Measurements from ENCODE around the gene CFHR1. TPM values are rescaled to one million over a fixed set of nuclear protein-coding genes. Genes with fewer than 3 reads are reported as not detected.

Gene CFHR1
- total RNA-seq, 2 experiments from 2014 or later, result not detected

DNA sequence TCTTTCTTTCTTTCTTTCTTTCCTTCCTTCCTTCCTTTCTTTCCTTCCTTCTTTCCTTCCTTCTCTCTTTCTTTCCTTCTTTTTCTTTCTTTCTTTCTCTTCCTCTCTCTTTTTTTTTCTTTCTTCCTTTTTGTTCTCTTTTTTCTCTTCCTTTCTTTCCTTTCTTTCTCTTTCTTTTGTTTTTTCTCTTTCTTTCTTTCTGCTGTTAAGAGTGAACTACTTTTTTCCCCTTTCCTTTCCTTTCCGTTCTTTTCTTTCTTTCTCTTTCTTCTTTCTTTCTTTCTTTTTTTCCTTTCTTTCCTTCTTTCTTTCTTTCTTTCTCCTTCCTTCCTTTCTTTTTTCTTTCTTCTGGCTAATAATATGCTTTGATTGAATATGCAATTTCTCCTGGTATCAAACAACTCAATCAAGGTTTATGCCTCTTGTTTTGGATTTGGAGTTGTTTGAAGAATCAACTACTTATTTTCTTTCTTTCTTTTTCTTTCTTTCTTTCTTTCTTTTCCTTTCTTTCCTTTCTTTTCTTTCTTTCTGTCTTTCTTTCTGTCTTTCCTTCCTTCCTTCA, 40.9 kb downstream of the CFHR1 start:
- ATAC-seq (ENCODE audit: poor library complexity) (no peak), DNase-seq (no peak)
- Histone ChIP-seq H3K4me1 (ENCODE audit: insufficient read depth, low read length) (no peaks in the 10 kb centered on the region), H3K27ac (ENCODE audit: low read depth in 1 of 2, low read length in 2 of 2) (no peak overlapping the region), H3K4me3 (ENCODE audit: low read length) (no peak overlapping the region), H3K9me3 (ENCODE audit: control insufficient read depth in 1 of 2, insufficient read depth in 1 of 2, low read length in 2 of 2) (no peaks in the 10 kb centered on the region), H3K36me3 (ENCODE audit: insufficient read depth, low read length) (no peaks in the 10 kb centered on the region), H3K27me3 (ENCODE audit: control insufficient read depth in 1 of 2, insufficient read depth in 2 of 2, low read length in 2 of 2) (no peaks in the 10 kb centered on the region)
- no peaks in the 10 kb centered on the region for H3K4me1 Mint-ChIP-seq (ENCODE audit: low read depth)
- intact Hi-C loops (cut with DNase I, micrococcal nuclease), result no loop called here
- ChIA-PET POLR2A (no interaction called here), CTCF (no interaction called here)
- no peak overlapping the region for H3K4me3 Mint-ChIP-seq
- no peak overlapping the region for H3K27ac Mint-ChIP-seq
- no peaks in the 10 kb centered on the region for H3K36me3 Mint-ChIP-seq (ENCODE audit: low read depth)
- no peaks in the 10 kb centered on the region for H3K9me3 Mint-ChIP-seq
- TF ChIP-seq, protein P1, sequence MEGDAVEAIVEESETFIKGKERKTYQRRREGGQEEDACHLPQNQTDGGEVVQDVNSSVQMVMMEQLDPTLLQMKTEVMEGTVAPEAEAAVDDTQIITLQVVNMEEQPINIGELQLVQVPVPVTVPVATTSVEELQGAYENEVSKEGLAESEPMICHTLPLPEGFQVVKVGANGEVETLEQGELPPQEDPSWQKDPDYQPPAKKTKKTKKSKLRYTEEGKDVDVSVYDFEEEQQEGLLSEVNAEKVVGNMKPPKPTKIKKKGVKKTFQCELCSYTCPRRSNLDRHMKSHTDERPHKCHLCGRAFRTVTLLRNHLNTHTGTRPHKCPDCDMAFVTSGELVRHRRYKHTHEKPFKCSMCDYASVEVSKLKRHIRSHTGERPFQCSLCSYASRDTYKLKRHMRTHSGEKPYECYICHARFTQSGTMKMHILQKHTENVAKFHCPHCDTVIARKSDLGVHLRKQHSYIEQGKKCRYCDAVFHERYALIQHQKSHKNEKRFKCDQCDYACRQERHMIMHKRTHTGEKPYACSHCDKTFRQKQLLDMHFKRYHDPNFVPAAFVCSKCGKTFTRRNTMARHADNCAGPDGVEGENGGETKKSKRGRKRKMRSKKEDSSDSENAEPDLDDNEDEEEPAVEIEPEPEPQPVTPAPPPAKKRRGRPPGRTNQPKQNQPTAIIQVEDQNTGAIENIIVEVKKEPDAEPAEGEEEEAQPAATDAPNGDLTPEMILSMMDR (IDR thresholded peaks at IDR 0.05), result no peak
- peaks cover 11% of the 10 kb centered on the region for H3K27me3 Mint-ChIP-seq

DNA sequence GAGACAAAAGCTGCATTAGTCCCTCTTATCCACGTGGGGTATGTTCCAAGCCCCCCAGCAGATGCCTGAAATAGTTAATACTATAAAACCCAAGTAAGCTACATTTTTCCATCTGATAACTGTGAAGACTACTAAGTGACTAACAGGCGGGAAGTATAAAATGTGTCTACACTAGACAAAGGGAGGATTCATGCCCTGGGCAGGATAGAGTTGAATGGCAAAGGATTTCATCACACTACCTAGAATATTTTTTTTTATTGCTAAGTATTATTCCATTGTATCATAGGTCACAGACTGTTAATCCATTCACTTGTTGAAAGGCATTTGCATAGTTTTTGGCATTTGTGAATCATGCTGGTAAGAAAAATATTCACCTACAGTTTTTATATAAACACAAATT, 41.9 kb downstream of the CFHR1 start:
- no peak for ATAC-seq (ENCODE audit: poor library complexity)
- H3K4me3 Mint-ChIP-seq, result no peak overlapping the region
- peaks cover 11% of the 10 kb centered on the region for H3K27me3 Mint-ChIP-seq
- Histone ChIP-seq H3K4me3 (ENCODE audit: low read length) (no peak overlapping the region), H3K4me1 (ENCODE audit: insufficient read depth, low read length) (no peaks in the 10 kb centered on the region), H3K9me3 (ENCODE audit: control insufficient read depth in 1 of 2, insufficient read depth in 1 of 2, low read length in 2 of 2) (no peaks in the 10 kb centered on the region), H3K36me3 (ENCODE audit: insufficient read depth, low read length) (no peaks in the 10 kb centered on the region), H3K27ac (ENCODE audit: low read depth in 1 of 2, low read length in 2 of 2) (no peak overlapping the region), H3K27me3 (ENCODE audit: control insufficient read depth in 1 of 2, insufficient read depth in 2 of 2, low read length in 2 of 2) (no peaks in the 10 kb centered on the region)
- TF ChIP-seq, protein P1 (IDR thresholded peaks at IDR 0.05), result no peak
- H3K27ac Mint-ChIP-seq, result no peak overlapping the region
- no peaks in the 10 kb centered on the region for H3K36me3 Mint-ChIP-seq (ENCODE audit: low read depth)
- CTCF ChIA-PET, result no interaction called here
- no peaks in the 10 kb centered on the region for H3K9me3 Mint-ChIP-seq
- no peaks in the 10 kb centered on the region for H3K4me1 Mint-ChIP-seq (ENCODE audit: low read depth)
- intact Hi-C loops (cut with DNase I, micrococcal nuclease), result no loop called here
- POLR2A ChIA-PET, result no interaction called here
- no peak for DNase-seq

DNA sequence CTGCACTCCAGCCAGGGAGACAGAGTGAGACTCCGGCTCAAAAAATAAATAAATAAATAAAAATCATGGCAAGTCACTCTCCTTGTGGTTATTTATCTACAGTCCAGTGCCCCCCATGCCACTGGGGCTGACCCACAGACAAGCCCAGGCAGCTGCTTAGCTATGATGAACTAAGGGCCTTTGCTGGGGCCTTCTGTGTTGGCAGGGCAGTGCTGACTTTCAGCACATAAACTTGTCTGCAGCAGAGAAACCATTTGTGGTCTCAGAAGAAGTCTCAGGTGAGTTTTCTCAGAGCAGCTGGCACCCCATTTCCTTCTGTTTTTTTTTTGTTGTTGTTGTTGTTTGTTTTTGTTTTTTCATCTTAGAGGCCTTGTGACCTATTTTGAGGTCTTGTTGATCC, 47.4 kb downstream of the CFHR1 start:
- no peaks in the 10 kb centered on the region for H3K4me1 Mint-ChIP-seq (ENCODE audit: low read depth)
- H3K27ac Mint-ChIP-seq, result no peak overlapping the region
- H3K4me3 ChIP-seq (ENCODE audit: low read length), result no peak overlapping the region
- ChIA-PET CTCF (no interaction called here), POLR2A (no interaction called here)
- no peaks in the 10 kb centered on the region for H3K36me3 ChIP-seq (ENCODE audit: insufficient read depth, low read length)
- DNase-seq, result no peak
- peaks cover 11% of the 10 kb centered on the region for H3K27me3 Mint-ChIP-seq
- no peaks in the 10 kb centered on the region for H3K36me3 Mint-ChIP-seq (ENCODE audit: low read depth)
- no peaks in the 10 kb centered on the region for H3K4me1 ChIP-seq (ENCODE audit: insufficient read depth, low read length)
- no peak overlapping the region for H3K4me3 Mint-ChIP-seq
- no peaks in the 10 kb centered on the region for H3K9me3 Mint-ChIP-seq
- no peak overlapping the region for H3K27ac ChIP-seq (ENCODE audit: low read depth in 1 of 2, low read length in 2 of 2)
- no peaks in the 10 kb centered on the region for H3K27me3 ChIP-seq (ENCODE audit: control insufficient read depth in 1 of 2, insufficient read depth in 2 of 2, low read length in 2 of 2)
- TF ChIP-seq, protein P1 (IDR thresholded peaks at IDR 0.05), result no peak
- ATAC-seq (ENCODE audit: poor library complexity), result no peak
- intact Hi-C loops (cut with DNase I, micrococcal nuclease), result no loop called here
- H3K9me3 ChIP-seq (ENCODE audit: control insufficient read depth in 1 of 2, insufficient read depth in 1 of 2, low read length in 2 of 2), result peaks cover 0 to 8% of the 10 kb centered on the region in 2 experiments
